ENCODE results near the gene FAT1.

FAT1 gene

DNA sequence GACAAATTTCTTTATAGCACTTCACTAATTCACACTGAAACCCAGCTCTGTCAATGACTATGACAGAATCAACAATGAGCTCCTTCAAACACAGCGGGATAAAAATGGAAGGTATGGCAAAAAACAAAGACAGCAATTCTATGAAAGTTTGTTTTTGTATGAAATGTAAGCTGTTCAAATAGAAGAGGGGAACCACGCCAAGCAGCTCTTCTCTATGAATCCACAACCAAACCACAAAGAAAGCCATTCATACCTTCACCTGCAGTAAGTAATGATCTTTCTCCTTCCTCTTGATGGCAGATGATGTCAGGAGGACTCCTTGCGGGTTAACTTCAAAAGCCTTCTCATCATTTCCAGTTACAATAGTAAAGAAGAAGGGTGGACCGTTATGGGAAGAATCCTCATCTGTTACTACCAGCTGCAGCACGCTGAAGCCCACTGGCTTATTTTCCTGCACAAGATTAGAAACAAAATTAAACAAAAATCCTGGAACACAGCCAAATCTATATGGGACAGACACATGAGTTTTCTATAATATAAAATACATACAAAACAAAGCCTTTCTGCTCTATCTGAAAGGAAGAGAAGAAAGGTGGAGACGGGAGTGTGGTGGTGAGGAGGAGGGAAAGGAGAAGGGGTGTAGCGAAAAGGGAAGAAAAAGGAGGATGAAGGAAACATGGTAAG lies 119.4 kb downstream of the FAT1 start:
- DNase-seq = no peak

DNA sequence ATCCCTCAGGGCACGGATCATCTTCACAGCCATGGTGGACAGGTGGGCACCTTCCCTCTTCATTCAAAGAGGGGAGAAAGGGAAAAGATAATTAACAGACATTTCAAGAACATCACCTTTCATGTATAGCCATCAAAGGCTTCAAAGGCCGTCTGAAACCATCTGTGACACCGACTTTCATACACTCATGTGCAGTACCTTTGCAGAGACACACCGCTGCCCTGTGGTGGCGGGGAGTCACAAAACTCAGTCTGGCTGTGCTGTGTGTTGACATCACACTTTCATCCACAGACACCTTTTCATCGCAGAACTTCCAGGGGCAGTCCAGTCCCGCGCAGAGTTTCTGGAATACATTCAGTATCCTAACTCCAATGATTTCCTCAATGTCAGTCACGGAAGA lies 120.7 kb downstream of the FAT1 start:
- DNase-seq = no peak

DNA sequence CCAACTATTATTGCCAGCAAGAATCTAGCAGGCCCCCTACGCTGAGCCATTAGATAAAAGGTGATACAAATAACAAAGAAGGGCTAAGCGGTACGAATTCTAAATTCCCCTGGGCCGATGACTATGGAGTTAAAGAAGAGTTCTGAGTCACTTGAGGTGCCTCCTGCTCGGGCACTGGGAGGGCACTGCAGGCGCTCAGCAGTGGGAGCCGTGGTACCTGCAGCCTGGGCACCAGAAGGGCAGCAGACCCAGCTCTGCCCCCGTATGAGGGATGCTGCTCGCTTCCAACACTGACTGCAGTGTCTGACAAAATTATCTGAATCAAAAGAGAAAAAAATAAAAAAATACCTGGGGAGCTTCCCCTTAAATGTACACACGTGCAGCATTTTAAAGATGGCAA lies 124.2 kb downstream of the FAT1 start:
- DNase-seq = no peak

DNA sequence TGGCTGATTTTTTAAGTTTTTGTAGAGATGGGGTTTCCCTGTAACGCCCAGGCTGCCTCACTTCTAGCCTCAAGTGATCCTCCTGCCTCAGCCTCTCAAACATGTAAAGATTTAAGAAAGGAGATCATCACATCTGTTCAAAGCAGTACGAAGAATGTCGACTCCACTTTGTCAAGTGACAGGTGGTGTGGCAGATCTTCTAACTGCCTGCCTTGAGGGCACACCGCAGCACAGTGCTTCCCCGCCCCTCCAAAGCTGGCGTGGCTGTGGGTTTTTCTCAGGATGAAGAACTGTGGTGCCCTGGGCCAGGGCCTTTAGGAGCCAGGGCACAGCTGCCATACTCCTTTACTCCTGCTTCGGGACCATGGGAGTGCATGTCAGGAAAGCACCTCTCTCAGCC lies 125.0 kb downstream of the FAT1 start:
- DNase-seq = no peak

DNA sequence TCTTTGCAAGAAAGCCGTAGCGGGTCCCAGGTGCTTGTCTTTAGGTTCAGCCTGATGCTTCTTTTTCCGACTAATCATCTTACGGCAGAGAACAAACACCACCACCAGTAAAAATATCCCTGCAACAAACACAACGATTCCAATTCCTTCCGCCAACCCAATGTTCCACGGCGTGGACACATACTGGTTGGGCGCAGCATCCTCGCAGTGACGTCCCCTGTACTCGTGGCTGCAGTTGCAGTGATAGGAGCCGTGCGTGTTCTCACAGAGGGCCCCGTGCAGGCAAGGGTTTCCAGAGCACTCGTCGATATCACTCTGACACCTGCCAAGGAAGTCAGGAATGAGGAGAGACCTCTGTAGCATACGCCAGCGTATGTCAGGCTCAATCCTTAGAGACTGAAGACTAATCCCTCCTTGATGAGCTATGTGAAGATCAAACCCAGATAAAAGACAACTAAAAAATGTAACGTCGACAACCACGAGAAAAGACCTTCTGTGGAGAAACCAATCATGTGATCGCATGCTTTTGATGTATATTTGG lies 126.7 kb downstream of the FAT1 start:
- DNase-seq = no peak

DNA sequence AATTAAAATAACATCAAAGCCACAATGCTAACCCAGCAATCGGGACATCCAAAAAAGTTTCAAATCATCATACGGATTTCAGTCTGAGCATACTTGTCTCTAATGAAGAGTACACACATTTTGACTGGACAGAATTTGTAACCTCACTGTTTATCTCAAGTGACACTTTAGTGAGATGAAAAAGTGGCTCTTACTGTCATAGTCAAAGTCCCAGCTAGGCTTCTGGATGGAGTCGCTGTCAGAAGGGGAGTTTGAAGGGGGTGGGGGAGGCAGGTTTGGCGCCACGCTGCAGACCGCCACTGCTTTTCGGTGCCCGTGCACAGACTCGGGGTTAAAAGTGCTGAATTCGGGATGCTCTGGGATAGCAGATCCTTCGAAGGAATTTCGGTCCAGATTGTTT lies 127.3 kb downstream of the FAT1 start:
- DNase-seq = no peak

DNA sequence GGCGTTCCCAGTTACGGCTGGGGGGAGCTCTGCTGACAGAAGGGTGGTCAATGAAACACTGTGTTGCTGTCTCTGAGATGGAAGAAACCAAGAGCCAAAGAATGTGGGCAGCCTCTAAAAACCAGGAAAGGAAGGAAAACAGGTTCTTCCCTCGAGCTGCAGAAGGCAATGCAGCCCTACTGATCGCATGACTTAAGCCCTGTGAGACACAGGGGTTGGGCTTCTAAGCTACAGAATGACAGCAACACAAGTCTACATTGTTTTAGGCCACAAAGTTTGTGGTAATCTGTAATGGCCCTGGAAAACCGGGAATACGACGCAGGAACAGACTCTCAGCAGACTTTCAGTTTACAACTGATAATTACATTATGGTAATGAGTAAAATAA lies 130.1 kb downstream of the FAT1 start:
- DNase-seq = no peak

DNA sequence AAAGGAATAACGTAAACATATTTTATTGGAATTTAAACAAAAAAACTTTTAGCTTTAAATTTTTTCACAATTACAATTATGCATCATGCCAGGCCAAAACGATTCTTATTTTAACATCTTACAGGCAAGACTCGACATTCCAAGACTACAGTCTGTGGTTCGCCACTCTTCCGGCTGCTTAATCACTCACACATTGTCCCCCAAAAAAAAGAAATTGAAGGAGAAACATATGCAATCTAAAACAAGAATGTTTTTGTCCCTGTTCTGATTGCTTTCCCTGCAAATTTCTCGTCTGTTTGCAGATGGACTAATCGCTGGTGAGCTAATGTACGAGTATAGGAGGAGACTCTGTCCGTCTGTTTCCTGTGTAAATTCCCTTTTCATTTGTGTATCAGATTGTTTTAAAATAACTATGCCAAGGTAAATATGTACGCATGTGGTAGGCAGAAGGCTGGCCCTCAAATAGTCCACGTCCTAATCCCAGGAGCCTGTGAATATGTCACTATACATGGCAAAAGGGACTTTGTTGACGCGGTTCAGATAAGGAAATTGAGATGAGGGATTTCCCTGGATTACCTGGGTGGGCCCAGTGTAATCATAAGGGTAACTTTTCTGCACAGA lies 130.6 kb downstream of the FAT1 start:
- no peak for DNase-seq

DNA sequence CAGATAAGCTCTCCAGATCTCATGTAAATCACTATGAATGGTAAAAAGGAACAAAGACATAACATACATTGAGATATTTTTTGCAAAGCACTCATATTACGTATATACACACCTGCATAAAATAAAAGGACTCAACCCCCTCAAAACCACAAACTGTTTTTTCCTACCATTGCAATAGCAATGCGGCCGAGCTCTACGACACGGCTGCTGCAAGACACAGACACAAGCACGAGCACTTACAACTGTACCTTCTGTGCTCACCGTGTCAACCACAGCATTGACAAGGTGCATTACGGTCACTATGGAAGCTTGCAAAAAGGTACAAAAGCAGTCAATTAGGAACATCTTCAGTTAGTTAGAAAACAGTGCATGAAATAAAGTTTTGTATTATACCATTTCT lies 131.2 kb downstream of the FAT1 start:
- DNase-seq = peak; percentile 3

DNA sequence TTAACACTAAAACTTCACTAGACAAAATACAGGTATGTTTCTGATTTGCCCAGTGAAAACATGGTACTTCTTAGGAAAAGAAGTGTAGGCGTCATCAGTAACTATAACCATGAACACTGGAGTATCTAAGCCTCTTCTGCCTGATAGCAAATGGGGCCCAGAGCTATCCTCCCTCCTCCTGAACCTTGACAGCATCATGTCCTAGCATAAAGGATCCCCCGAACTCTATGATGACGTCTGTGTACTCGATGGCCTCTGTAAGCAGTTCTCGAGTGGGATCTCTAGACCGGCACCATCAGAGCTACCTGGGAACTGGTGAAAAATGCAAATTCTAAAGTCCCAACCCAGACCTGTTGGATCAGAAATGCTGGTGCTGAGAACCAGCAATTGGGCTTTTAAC lies 132.0 kb downstream of the FAT1 start:
- no peak for DNase-seq

DNA sequence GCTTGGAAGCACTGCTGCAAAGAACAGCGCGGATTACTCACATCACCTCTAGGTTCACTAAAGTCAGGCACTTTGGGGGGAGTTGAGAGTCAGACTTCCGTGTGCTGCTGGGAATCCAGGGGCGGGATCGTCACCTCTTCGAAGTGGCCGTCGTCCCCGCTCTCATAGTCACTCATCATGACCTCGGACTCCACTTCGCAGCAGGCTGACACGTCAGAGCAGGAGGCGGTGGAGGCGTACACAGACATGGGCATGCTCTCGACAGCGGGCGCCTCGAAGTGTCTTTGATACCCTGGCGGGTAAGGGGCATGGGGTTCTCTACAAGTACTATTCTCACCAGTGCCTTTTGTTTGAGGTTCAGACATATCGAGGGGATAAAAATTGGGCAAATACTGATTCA lies 135.2 kb downstream of the FAT1 start:
- no peak for DNase-seq

DNA sequence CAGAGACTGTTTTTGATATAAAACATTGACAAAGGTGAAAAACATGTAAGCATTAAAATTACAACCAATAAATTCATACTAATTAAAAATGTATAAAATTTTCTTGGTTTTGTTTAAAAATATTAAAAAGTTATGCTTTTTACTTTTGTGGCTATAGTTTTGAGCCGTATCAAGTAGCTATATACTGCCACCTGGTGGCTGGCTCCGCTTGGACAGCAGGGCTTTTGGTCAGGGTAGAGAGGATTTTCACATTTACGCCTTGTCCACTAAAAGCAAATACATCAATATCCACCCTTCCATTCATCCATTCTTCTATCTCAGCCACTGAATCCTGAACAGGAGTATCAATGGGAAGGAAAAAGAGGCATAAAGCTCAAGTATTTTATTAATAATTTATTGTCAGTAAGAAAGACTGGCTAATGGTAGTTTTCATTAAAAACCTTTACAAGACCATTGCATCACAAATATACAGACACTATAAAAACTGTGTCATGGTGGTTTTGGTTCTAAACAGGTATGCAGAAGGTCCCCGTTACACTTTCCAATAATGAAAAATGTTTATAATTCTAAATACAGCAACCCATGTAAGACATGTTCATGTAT lies 136.1 kb downstream of the FAT1 start:
- DNase-seq = no peak

DNA sequence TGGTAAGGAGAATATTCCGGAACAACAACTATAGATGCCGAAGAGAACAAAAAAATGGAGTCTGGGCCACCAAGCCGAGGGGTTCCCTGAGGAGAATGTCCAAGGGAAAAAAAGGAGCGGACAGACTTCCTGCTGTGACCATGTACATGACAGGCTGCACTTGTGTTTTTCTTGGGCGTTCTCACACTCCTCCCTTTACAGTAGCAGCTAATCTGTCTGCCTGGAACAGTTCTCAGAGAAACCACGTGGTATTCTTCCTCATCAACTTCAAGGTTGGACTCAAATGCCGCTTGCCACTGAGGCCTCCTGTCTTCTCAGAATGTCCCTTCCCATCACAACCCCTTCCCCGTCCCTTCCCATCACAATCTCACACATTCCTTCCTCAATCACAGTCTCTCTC lies 137.5 kb downstream of the FAT1 start:
- DNase-seq = no peak

DNA sequence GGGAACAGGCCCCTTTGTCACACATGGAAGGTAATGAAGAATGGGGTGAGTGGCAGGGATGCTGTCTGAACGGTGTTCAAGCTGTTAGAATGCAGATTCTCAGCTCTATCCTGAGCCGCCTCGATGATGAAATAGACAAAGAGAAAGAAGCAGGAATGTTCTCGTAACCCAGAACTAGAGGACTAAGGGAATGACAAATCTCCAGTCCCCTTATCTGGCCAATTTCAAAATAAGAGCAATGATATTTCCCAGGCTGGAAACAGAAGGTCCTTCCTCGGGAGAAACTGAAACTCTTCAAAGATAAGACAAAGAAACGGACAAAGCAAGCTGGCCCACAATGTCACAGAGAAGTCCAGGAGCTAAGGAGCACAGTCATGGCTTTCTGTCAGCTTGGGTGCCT lies 138.7 kb downstream of the FAT1 start:
- DNase-seq = no peak

DNA sequence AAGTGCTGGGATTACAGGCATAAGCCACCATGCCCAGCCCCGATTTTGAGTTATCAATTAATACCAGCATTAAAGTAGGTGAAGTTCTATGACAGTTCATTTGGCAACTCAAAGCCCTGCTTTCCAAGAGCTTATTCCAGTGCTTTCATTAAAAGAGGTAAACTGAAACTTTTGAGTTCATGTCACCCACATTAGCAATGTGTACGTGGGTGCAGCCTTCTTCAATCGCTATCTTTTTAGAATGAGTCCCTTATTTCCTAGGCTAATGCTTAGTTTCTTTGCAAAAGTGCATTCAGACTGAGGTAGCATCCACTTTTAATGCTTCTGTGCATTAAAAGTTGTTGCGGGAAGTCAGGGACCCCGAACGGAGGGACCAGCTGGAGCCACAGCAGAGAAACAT lies 142.2 kb downstream of the FAT1 start:
- DNase-seq = no peak

DNA sequence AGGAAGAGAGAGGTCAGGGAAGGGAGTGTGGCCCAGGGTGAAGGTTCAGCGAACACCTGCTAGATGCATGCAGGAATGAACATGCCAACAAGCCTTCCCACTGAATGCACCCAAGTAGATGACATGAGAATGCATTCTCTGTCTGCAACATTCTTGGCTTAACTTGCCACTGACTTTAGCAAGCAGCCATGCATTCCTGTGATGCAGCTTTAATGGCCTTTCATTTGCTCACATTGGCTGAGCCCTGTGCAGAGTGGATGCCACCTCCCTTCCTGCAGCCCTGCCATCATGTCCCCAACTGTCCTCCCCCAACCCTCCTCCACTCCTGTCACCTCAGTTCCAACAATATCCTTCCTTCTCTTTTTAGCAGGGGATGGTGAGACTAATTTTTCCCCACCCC lies 143.0 kb downstream of the FAT1 start:
- DNase-seq = no peak

DNA sequence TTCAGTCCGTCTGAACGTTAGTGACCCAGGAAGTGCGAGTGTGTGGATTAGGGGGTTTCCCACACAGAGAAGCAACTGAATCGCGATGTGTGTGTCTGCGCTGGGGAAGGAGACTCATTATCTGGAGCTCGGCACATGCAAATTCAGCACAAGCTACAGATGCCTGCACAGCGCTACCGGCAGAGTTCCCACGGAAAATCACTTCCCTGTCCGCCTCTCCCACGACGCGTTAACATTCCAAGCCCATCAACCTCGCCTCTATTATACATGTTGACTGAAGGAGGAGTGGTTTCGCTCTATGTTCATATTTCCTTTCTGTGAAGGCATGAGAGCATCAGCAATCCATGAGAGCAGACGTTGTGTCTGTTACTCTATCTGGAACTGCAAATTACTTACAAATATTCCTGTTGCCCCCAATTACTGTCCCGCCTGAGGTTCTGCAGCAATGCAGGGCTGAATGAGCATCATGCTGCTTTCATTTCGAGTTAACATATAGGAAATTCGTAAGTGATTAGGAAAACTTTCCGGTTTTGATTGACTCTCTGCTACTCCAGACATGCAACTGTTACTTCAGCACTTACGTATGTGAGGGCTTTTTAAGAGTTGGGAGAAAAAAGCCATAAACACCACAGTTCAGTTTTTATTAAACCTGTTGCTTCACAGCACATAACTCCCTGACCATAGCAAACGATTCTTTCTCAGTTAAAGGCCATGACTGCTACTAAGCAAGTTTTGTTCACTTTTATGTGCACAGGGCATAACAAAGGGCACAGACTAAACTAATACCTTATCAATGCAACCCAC lies 153.3 kb downstream of the FAT1 start:
- DNase-seq = no peak

DNA sequence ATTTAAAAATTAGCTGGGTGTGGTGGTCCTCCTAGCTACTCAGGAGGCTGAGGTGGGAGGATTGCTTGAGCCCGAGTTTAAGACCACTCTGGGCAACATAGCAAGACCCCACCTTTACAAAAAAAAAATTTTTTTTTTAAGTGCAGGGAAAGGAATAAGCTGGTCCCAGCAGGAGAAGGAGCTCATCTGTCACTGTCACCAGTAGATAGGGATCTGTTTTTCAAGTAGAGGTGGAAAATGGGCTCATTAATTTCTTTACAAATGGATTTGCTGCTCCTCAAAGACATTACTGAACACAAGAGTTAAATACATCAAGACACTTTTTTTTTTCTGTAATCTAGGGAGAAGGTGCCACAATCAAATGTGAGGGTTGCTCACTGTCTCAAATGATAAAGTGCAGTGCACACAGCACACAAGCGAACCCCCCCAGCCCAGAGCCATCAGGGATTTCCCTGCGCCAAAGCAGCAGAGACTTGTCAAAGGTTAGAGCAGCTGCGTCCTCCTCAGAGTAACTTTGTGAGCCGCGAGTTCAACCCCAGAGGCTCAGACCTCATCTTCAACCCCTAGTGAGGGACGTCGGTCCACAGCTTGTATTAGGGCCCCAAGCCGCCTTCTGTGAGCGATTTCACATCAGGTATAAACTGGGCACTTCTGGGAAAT lies 154.0 kb downstream of the FAT1 start:
- no peak for DNase-seq

DNA sequence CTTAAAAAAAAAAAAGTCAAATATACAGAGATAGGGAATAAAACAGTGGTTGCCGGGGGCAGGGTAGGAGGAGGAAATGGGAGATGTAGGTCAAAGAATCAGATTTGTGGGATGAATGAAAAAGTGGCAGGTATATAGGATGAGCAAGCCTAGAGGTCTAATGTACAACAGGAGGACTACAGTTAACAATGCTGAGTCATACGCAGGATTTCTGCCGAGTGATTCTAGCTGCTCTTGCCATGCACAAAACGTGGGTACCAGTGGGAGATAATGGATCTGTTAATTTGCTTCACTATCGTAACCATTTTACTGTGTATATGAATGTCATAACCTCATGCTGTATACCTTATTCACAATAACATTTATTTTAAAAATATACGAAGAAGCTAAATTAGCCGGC lies 157.6 kb downstream of the FAT1 start:
- no peak for DNase-seq

DNA sequence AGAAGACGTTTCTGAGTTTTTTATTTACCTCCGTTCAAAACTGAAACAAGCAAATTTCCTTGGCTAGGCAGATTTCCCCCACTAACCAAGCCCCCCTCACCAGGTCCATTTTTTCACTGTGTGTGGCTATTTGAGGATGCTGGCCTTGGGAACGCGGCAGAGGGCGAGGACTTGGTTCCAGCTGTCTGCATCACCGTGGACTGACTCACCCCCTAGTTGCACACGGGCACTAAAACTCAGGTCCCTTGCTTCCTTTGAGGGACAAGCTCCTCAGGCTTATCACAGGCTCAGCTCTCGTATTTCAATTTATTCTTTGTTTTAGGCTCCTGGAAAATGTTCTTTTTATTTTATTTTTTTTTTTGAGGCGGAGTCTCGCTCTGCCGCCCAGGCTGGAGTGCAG lies 159.9 kb downstream of the FAT1 start:
- DNase-seq = no peak

DNA sequence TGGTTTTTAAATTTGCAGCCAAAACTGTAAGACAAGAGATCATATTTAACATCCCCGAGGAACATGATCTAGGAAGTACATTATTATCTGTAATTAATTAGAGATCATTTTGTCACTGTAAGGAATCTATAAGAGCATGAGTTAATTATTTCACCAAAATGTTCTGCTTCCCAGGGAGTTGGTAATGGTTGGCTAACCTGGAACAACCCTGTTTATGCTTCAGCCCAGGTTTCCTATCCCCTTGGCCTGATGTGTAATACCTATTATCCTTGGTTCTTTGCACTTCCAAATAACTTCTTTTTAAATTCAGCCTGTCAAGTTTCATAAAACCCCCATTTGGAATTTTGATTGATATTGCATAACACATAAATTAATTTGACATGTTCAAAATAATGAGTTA lies 161.9 kb downstream of the FAT1 start:
- DNase-seq = no peak

DNA sequence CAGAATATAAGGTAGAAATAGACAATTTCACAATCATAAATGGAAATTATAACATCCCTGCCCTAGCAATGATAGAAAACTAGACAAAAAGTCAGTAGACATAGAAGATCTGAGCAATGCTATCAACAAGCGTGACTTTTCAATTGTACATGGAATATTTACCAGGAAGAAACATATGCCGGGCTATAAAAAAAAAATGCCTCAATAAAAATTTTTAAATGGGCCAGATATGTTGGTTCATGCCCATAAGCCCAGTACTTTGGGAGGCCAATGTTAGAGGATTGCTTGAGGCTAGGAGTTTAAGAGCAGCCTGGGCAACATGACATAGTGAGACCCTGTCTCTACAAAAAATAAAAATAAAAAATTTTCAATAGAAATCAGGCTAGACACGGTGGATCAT lies 163.0 kb downstream of the FAT1 start:
- DNase-seq = no peak

DNA sequence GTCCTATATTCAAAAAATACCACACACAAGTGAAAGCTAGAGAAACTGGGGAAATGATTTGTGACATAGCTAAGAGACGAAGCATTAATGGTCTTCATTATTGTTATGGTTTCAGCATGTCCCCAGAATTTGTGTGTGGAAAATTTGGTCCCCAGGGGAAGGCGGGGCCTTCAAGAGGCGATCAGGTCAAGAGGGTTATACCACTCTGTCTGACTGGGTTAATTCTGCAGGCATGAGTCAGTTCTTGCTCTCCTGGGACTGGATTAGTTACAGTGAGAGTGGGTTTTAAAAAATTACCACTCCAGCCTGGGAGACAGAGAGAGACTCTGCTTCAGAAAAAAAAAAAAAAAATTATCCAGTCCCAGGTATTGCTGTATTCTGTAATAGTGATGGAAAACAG lies 166.2 kb downstream of the FAT1 start:
- no peak for DNase-seq
